Measurements from ENCODE around the gene ZNF865. TPM values are rescaled to one million over a fixed set of nuclear protein-coding genes. Genes with fewer than 3 reads are reported as not detected.
"Not testable (repeated sequence)": the region's sequence is repeated elsewhere in the genome, so short reads cannot be mapped to it uniquely, and the experiment has no call there.

The ZNF865 gene
- total RNA-seq, 3 donors from 2014 or later = 12.7 to 18.5 (median 13.2) TPM

GRCh38 chr19:55581145-55581822 is 24.2 kb upstream of the ZNF865 start:
- peaks cover 11% of the 10 kb centered on the region for H3K4me1 ChIP-seq (ENCODE audit: low read depth)
- H3K9me3 ChIP-seq = no peaks in the 10 kb centered on the region
- peak overlapping the region; percentile 59 for H3K4me3 ChIP-seq
- ATAC-seq (peak; percentile 31), DNase-seq (peak in 2 of 3 donors; percentile 34 to 46)
- H3K36me3 ChIP-seq (ENCODE audit: low read depth) = no peaks in the 10 kb centered on the region
- TF ChIP-seq CTCF (IDR thresholded peaks at IDR 0.05) = no peak
- intact Hi-C loops (cut with DNase I, micrococcal nuclease) = no loop called here

DNA sequence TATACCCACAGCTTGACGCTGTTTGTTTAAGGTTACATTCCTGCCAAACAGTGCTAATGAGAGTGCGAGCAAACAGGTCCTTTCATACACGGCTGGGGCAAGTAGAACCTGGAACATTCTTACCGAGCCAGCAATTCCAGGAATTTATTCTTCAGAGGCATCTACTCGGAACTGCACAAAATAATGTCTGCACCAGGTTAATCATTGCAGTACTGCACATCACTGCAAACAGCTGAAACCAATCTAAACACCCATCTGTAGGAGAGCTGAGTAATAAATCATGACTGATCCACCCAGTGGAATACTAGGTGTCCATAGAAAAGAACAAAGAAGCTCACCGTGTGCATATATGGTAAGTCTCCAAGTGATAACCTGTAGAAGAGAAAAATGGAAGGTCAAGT is 23.6 kb upstream of the ZNF865 start:
- Histone ChIP-seq H3K9me3 (no peaks in the 10 kb centered on the region), H3K4me1 (ENCODE audit: low read depth) (peaks cover 12% of the 10 kb centered on the region), H3K36me3 (ENCODE audit: low read depth) (no peaks in the 10 kb centered on the region), H3K4me3 (no peak overlapping the region)
- DNase-seq (no peak), ATAC-seq (no peak)
- TF ChIP-seq CTCF (IDR thresholded peaks at IDR 0.05) = no peak
- intact Hi-C loops (cut with DNase I, micrococcal nuclease) = no loop called here

- H3K4me3 ChIP-seq; DNase-seq; H3K9me3 ChIP-seq; intact Hi-C loops (cut with DNase I, micrococcal nuclease); ATAC-seq; H3K36me3 ChIP-seq (ENCODE audit: low read depth): not testable (repeated sequence)
- peaks cover 15% of the 10 kb centered on the region for H3K4me1 ChIP-seq (ENCODE audit: low read depth)
These were observed 23.2 kb upstream of the ZNF865 start for GRCh38 chr19:55582284-55582683.

DNA sequence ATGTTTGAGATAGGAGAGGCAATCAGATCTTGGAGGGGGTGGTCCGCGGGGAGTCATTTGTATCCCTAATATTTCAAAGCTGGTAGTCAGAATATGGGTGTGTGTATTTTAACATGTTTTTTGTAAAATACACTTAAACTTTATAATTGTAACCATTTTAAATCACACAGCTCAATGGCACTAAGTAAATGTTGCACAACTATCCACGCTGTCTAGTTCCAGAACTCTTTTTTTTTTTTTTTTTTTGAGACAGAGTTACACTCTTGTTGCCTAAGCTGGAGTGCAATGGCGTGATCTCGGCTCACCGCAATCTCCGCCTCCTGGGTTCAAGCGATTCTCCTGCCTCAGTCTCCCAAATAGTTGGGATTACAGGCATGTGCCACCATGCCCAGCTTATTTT is 21.6 kb upstream of the ZNF865 start:
- DNase-seq; ATAC-seq; H3K36me3 ChIP-seq (ENCODE audit: low read depth); H3K9me3 ChIP-seq; H3K4me3 ChIP-seq; intact Hi-C loops (cut with DNase I, micrococcal nuclease): not testable (repeated sequence)
- peaks cover 15% of the 10 kb centered on the region for H3K4me1 ChIP-seq (ENCODE audit: low read depth)

DNA sequence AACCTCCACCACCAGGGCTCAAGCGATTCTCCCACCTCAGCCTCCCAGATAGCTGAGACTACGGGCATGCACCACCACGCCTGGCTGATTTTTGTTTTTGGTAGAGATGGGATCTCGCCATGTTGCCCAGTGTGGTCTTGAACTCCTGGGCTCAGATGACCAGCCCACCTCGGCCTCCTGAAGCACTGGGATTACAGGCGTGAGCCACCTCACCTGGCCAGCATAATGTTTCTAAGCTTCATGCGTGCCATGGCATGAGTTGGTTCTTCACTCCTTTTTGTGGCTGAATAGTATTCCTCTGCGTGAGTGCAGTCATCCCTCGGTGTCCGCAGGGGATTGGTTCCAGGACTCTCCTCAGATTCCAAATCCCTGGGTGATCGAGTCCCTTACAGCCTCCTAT is 20.6 kb upstream of the ZNF865 start:
- H3K9me3 ChIP-seq = no peaks in the 10 kb centered on the region
- ATAC-seq = no peak
- no peak for DNase-seq
- intact Hi-C loops (cut with DNase I, micrococcal nuclease) = no loop called here
- H3K4me1 ChIP-seq (ENCODE audit: low read depth) = peaks cover 15% of the 10 kb centered on the region
- no peaks in the 10 kb centered on the region for H3K36me3 ChIP-seq (ENCODE audit: low read depth)
- no peak overlapping the region for H3K4me3 ChIP-seq
- TF ChIP-seq CTCF (IDR thresholded peaks at IDR 0.05) = no peak

- Histone ChIP-seq H3K4me1 (ENCODE audit: low read depth) (peaks cover 12% of the 10 kb centered on the region), H3K4me3 (no peak overlapping the region), H3K9me3 (no peaks in the 10 kb centered on the region), H3K36me3 (ENCODE audit: low read depth) (no peaks in the 10 kb centered on the region)
- intact Hi-C loops (cut with DNase I, micrococcal nuclease) = no loop called here
- TF ChIP-seq CTCF (IDR thresholded peaks at IDR 0.05) = no peak
- DNase-seq (peak; percentile 56 to 77 (median 74)), ATAC-seq (peak; percentile 17)
These were observed 19.6 kb upstream of the ZNF865 start for GRCh38 chr19:55585658-55586339.
